Measurements from ENCODE around the gene DST.

- no peak for TF ChIP-seq EZH2 (IDR thresholded peaks at IDR 0.05; ENCODE audit: borderline replicate concordance, low read length)
- TF ChIP-seq CTCF (IDR thresholded peaks at IDR 0.05; ENCODE audit: low read length), result no peak
These were observed 67.0 kb downstream of the DST start for GRCh38 chr6:56575736-56576135.
